OCI-LY1 (cell line): ENCODE data around the gene SEC61A2.

Experiments
- EZH2 ChIP-seq: fragments of 200-600 bp; sonication (generic), shearing (Covaris generic); IDR thresholded peaks from 2 replicates; pipeline ENCODE4 v1.8.0; 2017; ENCODE audit warnings: borderline replicate concordance, mixed run types, mild to moderate bottlenecking, antibody characterized with exemption, low read length, moderate library complexity, mixed read lengths
- TF ChIP-seq, protein P1 (sequence below): fragments of 200-600 bp; sonication (generic), shearing (Covaris generic); IDR thresholded peaks from 2 replicates; pipeline ENCODE4 v1.5.1; 2017; ENCODE audit warnings: mild to moderate bottlenecking, antibody characterized with exemption, low read length, moderate library complexity, mixed read lengths

DNA sequence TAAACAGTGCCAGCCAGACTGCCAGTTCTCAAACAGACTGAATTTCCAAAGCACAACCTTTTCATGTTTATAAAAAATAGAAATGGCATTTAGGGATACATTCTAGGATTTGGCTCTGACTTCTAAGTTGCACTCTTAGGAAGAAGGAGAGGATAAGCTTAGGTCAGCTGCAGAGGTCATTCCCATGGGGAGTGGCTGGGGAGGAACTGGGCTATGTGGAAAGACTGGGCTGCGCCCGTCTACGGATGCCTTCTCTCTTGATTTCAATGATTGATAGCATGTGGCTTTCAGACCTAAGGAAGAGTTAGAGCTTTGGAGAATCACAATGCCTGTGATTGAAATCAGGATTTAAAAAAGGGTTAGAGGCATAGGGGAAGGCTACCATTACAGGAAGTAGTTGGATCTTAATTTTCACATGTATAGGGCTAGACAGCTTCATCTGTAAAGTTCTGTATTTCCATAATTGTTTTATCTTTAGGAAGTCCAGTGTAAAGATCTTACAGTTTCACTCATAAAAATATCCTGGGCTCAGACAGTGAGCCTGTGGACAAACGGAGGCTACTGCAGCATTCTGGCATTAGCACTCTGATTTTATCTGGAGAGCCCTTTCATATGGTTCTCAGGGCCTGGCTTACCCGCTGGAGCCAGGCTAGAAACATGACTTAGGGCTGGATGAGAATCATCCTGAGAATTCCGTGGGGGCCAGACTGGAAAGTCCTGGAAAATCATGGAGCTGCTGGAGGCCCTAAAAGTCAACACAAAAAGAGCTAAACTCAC is 36.7 kb downstream of the SEC61A2 start:
- TF ChIP-seq, protein P1, sequence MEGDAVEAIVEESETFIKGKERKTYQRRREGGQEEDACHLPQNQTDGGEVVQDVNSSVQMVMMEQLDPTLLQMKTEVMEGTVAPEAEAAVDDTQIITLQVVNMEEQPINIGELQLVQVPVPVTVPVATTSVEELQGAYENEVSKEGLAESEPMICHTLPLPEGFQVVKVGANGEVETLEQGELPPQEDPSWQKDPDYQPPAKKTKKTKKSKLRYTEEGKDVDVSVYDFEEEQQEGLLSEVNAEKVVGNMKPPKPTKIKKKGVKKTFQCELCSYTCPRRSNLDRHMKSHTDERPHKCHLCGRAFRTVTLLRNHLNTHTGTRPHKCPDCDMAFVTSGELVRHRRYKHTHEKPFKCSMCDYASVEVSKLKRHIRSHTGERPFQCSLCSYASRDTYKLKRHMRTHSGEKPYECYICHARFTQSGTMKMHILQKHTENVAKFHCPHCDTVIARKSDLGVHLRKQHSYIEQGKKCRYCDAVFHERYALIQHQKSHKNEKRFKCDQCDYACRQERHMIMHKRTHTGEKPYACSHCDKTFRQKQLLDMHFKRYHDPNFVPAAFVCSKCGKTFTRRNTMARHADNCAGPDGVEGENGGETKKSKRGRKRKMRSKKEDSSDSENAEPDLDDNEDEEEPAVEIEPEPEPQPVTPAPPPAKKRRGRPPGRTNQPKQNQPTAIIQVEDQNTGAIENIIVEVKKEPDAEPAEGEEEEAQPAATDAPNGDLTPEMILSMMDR, result no peak
- no peak for TF ChIP-seq EZH2
